ENCODE results near the gene SURF6.

GRCh38 chr9:133346021-133346785 lies 10.2 kb upstream of the SURF6 start:
- TF ChIP-seq CTCF (IDR thresholded peaks at IDR 0.05) (no peak), EP300 (IDR thresholded peaks at IDR 0.05) (no peak), POLR2AphosphoS5 (IDR thresholded peaks at IDR 0.05) (no peak), POLR2A (IDR thresholded peaks at IDR 0.05) (no peak)

Measured in sigmoid colon (tissue), 4 donors.